GM23338 (cell line): ENCODE data around the gene STARD3.

ENCODE experiments used
- EZH2 ChIP-seq: fragments of 200-600 bp; sonication (generic); IDR thresholded peaks from one replicate; pipeline ENCODE4 v1.8.0; 2017; ENCODE audit warnings: antibody characterized with exemption, mild to moderate bottlenecking, low read depth; ENCODE audit not compliant: unreplicated experiment
- TF ChIP-seq, protein P1 (sequence below), 2 experiments: fragments of 200-600 bp in 1 of 2; sonication (generic) in 1 of 2; conservative IDR thresholded peaks; 2 replicates each; pipeline versions ENCODE4 v1.5.1 to v1.6.1; 2016 to 2017; ENCODE audit warnings: antibody characterized with exemption in 2 of 2, low read depth in 2 of 2, mild to moderate bottlenecking in 2 of 2, moderate library complexity in 1 of 2

GRCh38 chr17:39593371-39593770 lies 43.6 kb upstream of the STARD3 start:
- TF ChIP-seq, protein P1, sequence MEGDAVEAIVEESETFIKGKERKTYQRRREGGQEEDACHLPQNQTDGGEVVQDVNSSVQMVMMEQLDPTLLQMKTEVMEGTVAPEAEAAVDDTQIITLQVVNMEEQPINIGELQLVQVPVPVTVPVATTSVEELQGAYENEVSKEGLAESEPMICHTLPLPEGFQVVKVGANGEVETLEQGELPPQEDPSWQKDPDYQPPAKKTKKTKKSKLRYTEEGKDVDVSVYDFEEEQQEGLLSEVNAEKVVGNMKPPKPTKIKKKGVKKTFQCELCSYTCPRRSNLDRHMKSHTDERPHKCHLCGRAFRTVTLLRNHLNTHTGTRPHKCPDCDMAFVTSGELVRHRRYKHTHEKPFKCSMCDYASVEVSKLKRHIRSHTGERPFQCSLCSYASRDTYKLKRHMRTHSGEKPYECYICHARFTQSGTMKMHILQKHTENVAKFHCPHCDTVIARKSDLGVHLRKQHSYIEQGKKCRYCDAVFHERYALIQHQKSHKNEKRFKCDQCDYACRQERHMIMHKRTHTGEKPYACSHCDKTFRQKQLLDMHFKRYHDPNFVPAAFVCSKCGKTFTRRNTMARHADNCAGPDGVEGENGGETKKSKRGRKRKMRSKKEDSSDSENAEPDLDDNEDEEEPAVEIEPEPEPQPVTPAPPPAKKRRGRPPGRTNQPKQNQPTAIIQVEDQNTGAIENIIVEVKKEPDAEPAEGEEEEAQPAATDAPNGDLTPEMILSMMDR (conservative IDR thresholded peaks at IDR 0.05; ENCODE audit: low read depth in 2 of 2), result no peak
- TF ChIP-seq EZH2, result no peak
